Endothelial cell of umbilical vein (primary cell): ENCODE results near the gene TECTA. TPM values are rescaled to one million over a fixed set of nuclear protein-coding genes. Genes with fewer than 3 reads are reported as not detected.

Experiments
- BruUV-seq: library from RNA; stranded (reverse); fragments of 400-500 nt; replicated peaks from 2 replicates; lab custom pipeline; 2021; lab: Mats Ljungman, UMichigan
- CTCF ChIA-PET: fragments of 300-600, 350-600 bp; sonication (Branson Sonifier 250); formaldehyde crosslinking; loops from one replicate; lab custom pipeline; 2021; ENCODE audit warnings: antibody characterized with exemption, inconsistent platforms; lab: Charles Lee
- POLR2A ChIA-PET: fragments of 300-600, 350-600 bp; sonication (Branson Sonifier 250); formaldehyde crosslinking; loops from one replicate; lab custom pipeline; 2021; ENCODE audit warnings: antibody characterized with exemption, inconsistent platforms; lab: Charles Lee
- DNase-seq: peaks from one replicate; pipeline ENCODE4 v3.0.0-alpha.2; 2011; ENCODE audit warnings: low read depth, low spot score
- FAIRE-seq: peaks from 2 replicates; lab custom pipeline; 2011; peaks lifted over from hg19 to GRCh38; lab: Jason Lieb, UNC
- H2AFZ ChIP-seq: 2 replicates; pipeline ENCODE4 v1.6.0; 2012; ENCODE audit warnings: low read depth, low read length, control low read depth, inconsistent platforms
- H3K27ac ChIP-seq: 2 replicates; pipeline ENCODE4 v1.5.1; 2011; ENCODE audit warnings: low read depth, mild to moderate bottlenecking, control low read depth, low read length, moderate library complexity; ENCODE audit not compliant: insufficient read depth
- H3K27me3 ChIP-seq, 2 experiments: 2 replicates each; pipeline versions ENCODE4 v1.6.0 to v1.6.1; 2011; ENCODE audit warnings: low read length in 2 of 2, mixed read lengths in 1 of 2; ENCODE audit not compliant: control insufficient read depth in 2 of 2, insufficient read depth in 2 of 2
- H3K36me3 ChIP-seq, 2 experiments: 2 replicates in 1 of 2; 3 replicates in 1 of 2; pipeline ENCODE4 v1.5.1; 2011; ENCODE audit warnings: low read length in 2 of 2, mild to moderate bottlenecking in 1 of 2, moderate library complexity in 1 of 2; ENCODE audit not compliant: control insufficient read depth in 2 of 2, insufficient read depth in 2 of 2; ENCODE audit errors: extremely low read depth in 1 of 2
- H3K4me1 ChIP-seq: 3 replicates; pipeline ENCODE4 v1.5.1; 2011; ENCODE audit warnings: mild to moderate bottlenecking, low read length; ENCODE audit not compliant: control insufficient read depth, insufficient read depth; ENCODE audit errors: extremely low read depth
- H3K4me2 ChIP-seq: 2 replicates; pipeline ENCODE4 v1.6.1; 2011; ENCODE audit warnings: low read length, control low read depth, mixed read lengths; ENCODE audit not compliant: insufficient read depth
- H3K4me3 ChIP-seq, 3 experiments: fragments of 200-600 bp in 1 of 3; sonication (generic), shearing (Covaris generic) in 1 of 3; replicated peaks in 1 of 3; 2 replicates each; pipeline ENCODE4 v1.5.1; 2011 to 2016; ENCODE audit warnings: control low read depth in 3 of 3, low read length in 3 of 3, mild to moderate bottlenecking in 2 of 3, inconsistent platforms in 1 of 3, low read depth in 1 of 3, moderate library complexity in 1 of 3; ENCODE audit not compliant: insufficient read depth in 1 of 3
- H3K79me2 ChIP-seq: 2 replicates; pipeline ENCODE4 v1.6.0; 2012; ENCODE audit warnings: low read length, inconsistent platforms; ENCODE audit not compliant: control insufficient read depth, insufficient read depth
- H3K9ac ChIP-seq: replicated peaks from 2 replicates; pipeline ENCODE3; 2011; ENCODE audit warnings: low read length, control low read depth; ENCODE audit not compliant: insufficient read depth; ENCODE audit errors: extremely low read depth
- H3K9me1 ChIP-seq: replicated peaks from 3 replicates; pipeline ENCODE4 v1.6.0; 2011; ENCODE audit warnings: mild to moderate bottlenecking, low read length; ENCODE audit not compliant: control insufficient read depth, insufficient read depth; ENCODE audit errors: extremely low read depth
- H3K9me3 ChIP-seq: replicated peaks from 2 replicates; pipeline ENCODE4 v1.5.1; 2012; ENCODE audit warnings: low read length, inconsistent platforms; ENCODE audit not compliant: control insufficient read depth, insufficient read depth
- H4K20me1 ChIP-seq: replicated peaks from 2 replicates; pipeline ENCODE3; 2011; ENCODE audit warnings: mild to moderate bottlenecking, low read length; ENCODE audit not compliant: control insufficient read depth, insufficient read depth; ENCODE audit errors: extremely low read depth
- CTCF ChIP-seq, 2 donors: IDR thresholded peaks; 1 replicate in 1 of 2; 2 replicates in 1 of 2; pipeline ENCODE4 v1.5.1; 2011; ENCODE audit warnings: low read length in 2 of 2, mild to moderate bottlenecking in 2 of 2, moderate library complexity in 2 of 2, control low read depth in 1 of 2, inconsistent platforms in 1 of 2, low read depth in 1 of 2; ENCODE audit not compliant: insufficient read depth in 1 of 2; ENCODE audit errors: extremely low read depth in 1 of 2
- EZH2 ChIP-seq: IDR thresholded peaks from 2 replicates; pipeline ENCODE4 v1.6.1; 2012; ENCODE audit warnings: borderline replicate concordance, low read depth, mild to moderate bottlenecking, moderate library complexity, low read length, inconsistent platforms; ENCODE audit not compliant: severe bottlenecking
- FOS ChIP-seq: IDR thresholded peaks from 2 replicates; pipeline ENCODE4 v1.6.1; 2011; ENCODE audit warnings: mild to moderate bottlenecking, low read length, moderate library complexity, borderline replicate concordance; ENCODE audit not compliant: insufficient read depth
- GATA2 ChIP-seq: IDR thresholded peaks from 2 replicates; pipeline ENCODE4 v1.7.0; 2011; ENCODE audit warnings: low read depth, mild to moderate bottlenecking, moderate library complexity, mixed read lengths, low read length; ENCODE audit not compliant: insufficient read length, insufficient read depth
- JUN ChIP-seq: IDR thresholded peaks from 2 replicates; pipeline ENCODE4 v1.6.1; 2011; ENCODE audit warnings: borderline replicate concordance, low read depth; ENCODE audit not compliant: insufficient read length, insufficient read depth
- MAX ChIP-seq: IDR thresholded peaks from 2 replicates; pipeline ENCODE4 v1.6.1; 2011; ENCODE audit not compliant: insufficient read depth, insufficient read length
- MYC ChIP-seq: IDR thresholded peaks from one replicate; pipeline ENCODE4 v1.6.1; 2011; ENCODE audit warnings: mild to moderate bottlenecking, low read depth, low read length
- POLR2A ChIP-seq: IDR thresholded peaks from 2 replicates; pipeline ENCODE4 v1.6.1; 2012; ENCODE audit warnings: low read depth, mild to moderate bottlenecking, control low read depth, low read length
- POLR2AphosphoS5 ChIP-seq: IDR thresholded peaks from 2 replicates; pipeline ENCODE4 v1.6.1; 2012; ENCODE audit warnings: low read depth, mild to moderate bottlenecking, control low read depth, low read length, moderate library complexity; ENCODE audit not compliant: insufficient read depth
- dilution Hi-C: fragments of 300-500 bp; cut with MboI; formaldehyde crosslinking; loops from one replicate; pipeline ENCODE4 v1.15.0; 2019; ENCODE audit warnings: low sequenced_read_pairs; ENCODE audit not compliant: extremely low pct_ligation_motif_present
- intact Hi-C: fragments of 100-400 bp; cut with micrococcal nuclease; formaldehyde crosslinking; loops from one replicate; pipeline ENCODE4 v1.10.0; 2022
- polyA plus RNA-seq, 4 experiments: library from polyadenylated mRNA; depleted of rRNA in 3 of 4; stranded (reverse) in 3 of 4; unstranded in 1 of 4; fragments of >200 nt; gene quantifications; 2 replicates each; pipeline versions ENCODE4 v1.2.1 to v1.2.3, GENCODE V29; 2011 to 2012; ENCODE audit warnings: missing spikeins in 1 of 4
- total RNA-seq: library from RNA; stranded (reverse); gene quantifications from 2 replicates; pipeline ENCODE4 v1.2.3, GENCODE V29; 2021

Gene TECTA
- total and polyA plus RNA-seq, 2 donors (not counting 3 experiments of a cell fraction or from before 2014, with no cell fraction given) = 0.44 to 0.69 TPM

- FAIRE-seq (no peak), DNase-seq (no peak)
- H3K9me3 ChIP-seq = no peaks in the 10 kb centered on the region
- H3K4me3 ChIP-seq = no peak overlapping the region
- BruUV-seq = no TSS peak
- H3K4me1 ChIP-seq = no peaks in the 10 kb centered on the region
- TF ChIP-seq EZH2 = no peak
- no peak for TF ChIP-seq MYC
- no peak for TF ChIP-seq POLR2A
- no peak for TF ChIP-seq JUN
- no peak for TF ChIP-seq CTCF (IDR thresholded peaks at IDR 0.05; ENCODE audit: extremely low read depth in 1 of 2, insufficient read depth in 1 of 2, low read depth in 1 of 2, low read length in 2 of 2)
- TF ChIP-seq FOS = peak; percentile 7
- H3K4me2 ChIP-seq = no peak overlapping the region
- H3K9me1 ChIP-seq = no peaks in the 10 kb centered on the region
- no peak overlapping the region for H3K9ac ChIP-seq
- H3K27ac ChIP-seq = no peak overlapping the region
- intact Hi-C loops (no loop called here), dilution Hi-C loops (no loop called here)
- no peaks in the 10 kb centered on the region for H3K27me3 ChIP-seq
- no peaks in the 10 kb centered on the region for H4K20me1 ChIP-seq
- no peak overlapping the region for H2AFZ ChIP-seq
- no peaks in the 10 kb centered on the region for H3K79me2 ChIP-seq
- ChIA-PET POLR2A (no interaction called here), CTCF (interaction anchor here (2.0 kb wide), 1 partner anchor 54 kb away, joined by 6 read pairs; no protein-coding TSS in a partner anchor)
- no peaks in the 10 kb centered on the region for H3K36me3 ChIP-seq
Observed at GRCh38 chr11:121141066-121141465, 40.0 kb downstream of the TECTA start.

- no TSS peak for BruUV-seq
- Histone ChIP-seq H2AFZ (no peak overlapping the region), H3K79me2 (no peaks in the 10 kb centered on the region), H3K4me2 (no peak overlapping the region), H3K9me3 (no peaks in the 10 kb centered on the region), H3K36me3 (no peaks in the 10 kb centered on the region), H3K4me3 (no peak overlapping the region), H3K4me1 (no peaks in the 10 kb centered on the region), H3K9me1 (no peaks in the 10 kb centered on the region), H4K20me1 (no peaks in the 10 kb centered on the region), H3K9ac (no peak overlapping the region), H3K27me3 (no peaks in the 10 kb centered on the region), H3K27ac (no peak overlapping the region)
- CTCF ChIA-PET = no interaction called here
- dilution Hi-C loops (no loop called here), intact Hi-C loops (no loop called here)
- DNase-seq = no peak
- POLR2A ChIA-PET = no interaction called here
- FAIRE-seq = no peak
- TF ChIP-seq GATA2 = no peak
- TF ChIP-seq JUN = no peak
- no peak for TF ChIP-seq FOS
- no peak for TF ChIP-seq POLR2A
- TF ChIP-seq EZH2 = no peak
- TF ChIP-seq POLR2AphosphoS5 = no peak
- TF ChIP-seq MAX = no peak
- no peak for TF ChIP-seq CTCF (IDR thresholded peaks at IDR 0.05; ENCODE audit: extremely low read depth in 1 of 2, insufficient read depth in 1 of 2, low read depth in 1 of 2, low read length in 2 of 2)
- TF ChIP-seq MYC = no peak
Observed at GRCh38 chr11:121143921-121144320, 42.9 kb downstream of the TECTA start.
